Right lobe of liver (tissue), 6 donors: ENCODE measurements around the gene GJD3. TPM values are rescaled to one million over a fixed set of nuclear protein-coding genes. Genes with fewer than 3 reads are reported as not detected.
A peak's percentile ranks its signal among the peaks of the same experiment; 100 is the strongest.

Experiments used
- ATAC-seq, 4 donors: fragments of 200-7000 bp; cut with Tn5 transposase; one replicate each; pipeline ENCODE4 v1.9.1; 2020; ENCODE audit warnings: mild to moderate bottlenecking in 4 of 4, moderate library complexity in 4 of 4
- DNase-seq, 3 donors: peaks; one replicate each; pipeline ENCODE4 v3.0.0-alpha.2; 2020
- H3K27ac ChIP-seq, 3 donors: fragments of 200-600 bp; one replicate each; pipeline ENCODE4 v1.8.0; 2022
- H3K27me3 ChIP-seq, 2 donors: fragments of 200-600 bp; one replicate each; pipeline ENCODE4 v1.8.0; 2022
- H3K36me3 ChIP-seq, 4 donors: fragments of 200-600 bp; sonication (generic) in 1 of 4; one replicate each; pipeline versions ENCODE4 v1.5.1 to v1.8.0; 2017 to 2022; ENCODE audit warnings: control low read depth in 1 of 4
- H3K4me1 ChIP-seq, 4 donors: fragments of 200-600 bp; sonication (generic) in 1 of 4; one replicate each; pipeline versions ENCODE4 v1.5.1 to v1.8.0; 2017 to 2022; ENCODE audit warnings: control low read depth in 1 of 4
- H3K4me3 ChIP-seq, 3 donors: fragments of 200-600 bp; one replicate each; pipeline ENCODE4 v1.8.0; 2022
- H3K9me3 ChIP-seq, 4 donors: fragments of 200-600 bp; sonication (generic) in 1 of 4; one replicate each; pipeline versions ENCODE4 v1.5.1 to v1.8.0; 2017 to 2022; ENCODE audit warnings: control low read depth in 1 of 4
- POLR2A ChIP-seq: fragments of 450-650 bp; IDR thresholded peaks from one replicate; pipeline ENCODE4 v1.6.1; 2017; ENCODE audit warnings: antibody characterized with exemption, mild to moderate bottlenecking
- WGBS: methylation state at CpG from one replicate; pipeline ENCODE4 v1.1.6; 2018; ENCODE audit warnings: low coverage, low lambda C conversion rate; ENCODE audit not compliant: insufficient coverage; ENCODE audit errors: missing lambda C conversion rate; 5-methylcytosine and 5-hydroxymethylcytosine counted together
- intact Hi-C, 2 donors: fragments of 100-400 bp; cut with DNase I; formaldehyde crosslinking; loops; one replicate each; pipeline versions ENCODE4 v1.11.2 to v1.14.1; 2022
- total RNA-seq, 6 experiments: library from RNA; depleted of rRNA in 2 of 6; stranded (reverse); fragments of >200 nt in 2 of 6; fragmentation: NEBNext Ultra II Directional in 3 of 6; extraction: Animal tissue kit (Norgen Biotek cat#: 25700) in 3 of 6; gene quantifications; one replicate each; pipeline versions ENCODE4 v1.1.0 to v1.2.4, GENCODE V29; 2016 to 2023
- TF ChIP-seq, protein P1 (sequence below), 4 donors: fragments of 200-600 bp in 3 of 4; fragments of 450-650 bp in 1 of 4; IDR thresholded peaks; one replicate each; pipeline versions ENCODE4 v1.5.1 to v1.8.0; 2016 to 2022; ENCODE audit warnings: antibody characterized with exemption in 4 of 4, mild to moderate bottlenecking in 2 of 4
- donor health status: DM: no; HTN: yes; CAD: no.
- donor health status: DM: no; HTN: no; CAD: no.
- donor health status: DM: no; HTN: no; CAD: no.
- donor health status: DM: no; HTN: yes; CAD: no.
- donor health status: DM: no; HTN: yes; CAD: no.

Gene GJD3
- total RNA-seq, 6 experiments from 2014 or later = 0.22 to 0.78 (median 0.37) TPM; not detected in 1

- DNase-seq (peak in 1 of 3 donors; percentile 26), ATAC-seq (no peak)
- no peaks in the 10 kb centered on the region for H3K27me3 ChIP-seq
- no CpG with 5 or more reads among the region's 10 CpGs for WGBS
- H3K4me1 ChIP-seq = peaks cover 4 to 100% (median 69%) of the 10 kb centered on the region in 4 donors
- H3K9me3 ChIP-seq = no peaks in the 10 kb centered on the region
- peak overlapping the region in 2 of 3 donors; percentile 0 to 19 for H3K4me3 ChIP-seq
- intact Hi-C loops = no loop called here
- H3K27ac ChIP-seq = peak overlapping the region; percentile 34 to 79 (median 73)
- no peak for TF ChIP-seq POLR2A
- H3K36me3 ChIP-seq = no peaks in the 10 kb centered on the region
Observed at GRCh38 chr17:40330850-40331470, 33.6 kb downstream of the GJD3 start.

- Histone ChIP-seq H3K27ac (peak overlapping the region; percentile 34 to 79 (median 73)), H3K36me3 (no peaks in the 10 kb centered on the region), H3K27me3 (no peaks in the 10 kb centered on the region), H3K9me3 (no peaks in the 10 kb centered on the region), H3K4me1 (peaks cover 7 to 100% (median 72%) of the 10 kb centered on the region in 4 donors), H3K4me3 (peak overlapping the region in 2 of 3 donors; percentile 0 to 19)
- ATAC-seq (peak; percentile 2 to 23 (median 12)), DNase-seq (peak; percentile 89 to 92 (median 92))
- 12% methylated on average over 8 of the region's 11 CpGs for WGBS
- intact Hi-C loops = no loop called here
- TF ChIP-seq, protein P1, sequence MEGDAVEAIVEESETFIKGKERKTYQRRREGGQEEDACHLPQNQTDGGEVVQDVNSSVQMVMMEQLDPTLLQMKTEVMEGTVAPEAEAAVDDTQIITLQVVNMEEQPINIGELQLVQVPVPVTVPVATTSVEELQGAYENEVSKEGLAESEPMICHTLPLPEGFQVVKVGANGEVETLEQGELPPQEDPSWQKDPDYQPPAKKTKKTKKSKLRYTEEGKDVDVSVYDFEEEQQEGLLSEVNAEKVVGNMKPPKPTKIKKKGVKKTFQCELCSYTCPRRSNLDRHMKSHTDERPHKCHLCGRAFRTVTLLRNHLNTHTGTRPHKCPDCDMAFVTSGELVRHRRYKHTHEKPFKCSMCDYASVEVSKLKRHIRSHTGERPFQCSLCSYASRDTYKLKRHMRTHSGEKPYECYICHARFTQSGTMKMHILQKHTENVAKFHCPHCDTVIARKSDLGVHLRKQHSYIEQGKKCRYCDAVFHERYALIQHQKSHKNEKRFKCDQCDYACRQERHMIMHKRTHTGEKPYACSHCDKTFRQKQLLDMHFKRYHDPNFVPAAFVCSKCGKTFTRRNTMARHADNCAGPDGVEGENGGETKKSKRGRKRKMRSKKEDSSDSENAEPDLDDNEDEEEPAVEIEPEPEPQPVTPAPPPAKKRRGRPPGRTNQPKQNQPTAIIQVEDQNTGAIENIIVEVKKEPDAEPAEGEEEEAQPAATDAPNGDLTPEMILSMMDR (IDR thresholded peaks at IDR 0.05) = no peak
- no peak for TF ChIP-seq POLR2A
Observed at GRCh38 chr17:40329839-40330794, 34.4 kb downstream of the GJD3 start.

- Histone ChIP-seq H3K4me3 (no peak overlapping the region), H3K27me3 (no peaks in the 10 kb centered on the region), H3K9me3 (no peaks in the 10 kb centered on the region), H3K4me1 (peaks cover 5 to 91% (median 66%) of the 10 kb centered on the region in 4 donors), H3K27ac (peak overlapping the region in 1 of 3 donors; percentile 86), H3K36me3 (no peaks in the 10 kb centered on the region)
- TF ChIP-seq, protein P1 (IDR thresholded peaks at IDR 0.05) = no peak
- no peak for TF ChIP-seq POLR2A
- intact Hi-C loops = no loop called here
- DNase-seq = no peak
- 76% methylated on average over 2 of the region's 2 CpGs for WGBS
- ATAC-seq = no peak
Observed at GRCh38 chr17:40328386-40328766, 36.2 kb downstream of the GJD3 start.

DNA sequence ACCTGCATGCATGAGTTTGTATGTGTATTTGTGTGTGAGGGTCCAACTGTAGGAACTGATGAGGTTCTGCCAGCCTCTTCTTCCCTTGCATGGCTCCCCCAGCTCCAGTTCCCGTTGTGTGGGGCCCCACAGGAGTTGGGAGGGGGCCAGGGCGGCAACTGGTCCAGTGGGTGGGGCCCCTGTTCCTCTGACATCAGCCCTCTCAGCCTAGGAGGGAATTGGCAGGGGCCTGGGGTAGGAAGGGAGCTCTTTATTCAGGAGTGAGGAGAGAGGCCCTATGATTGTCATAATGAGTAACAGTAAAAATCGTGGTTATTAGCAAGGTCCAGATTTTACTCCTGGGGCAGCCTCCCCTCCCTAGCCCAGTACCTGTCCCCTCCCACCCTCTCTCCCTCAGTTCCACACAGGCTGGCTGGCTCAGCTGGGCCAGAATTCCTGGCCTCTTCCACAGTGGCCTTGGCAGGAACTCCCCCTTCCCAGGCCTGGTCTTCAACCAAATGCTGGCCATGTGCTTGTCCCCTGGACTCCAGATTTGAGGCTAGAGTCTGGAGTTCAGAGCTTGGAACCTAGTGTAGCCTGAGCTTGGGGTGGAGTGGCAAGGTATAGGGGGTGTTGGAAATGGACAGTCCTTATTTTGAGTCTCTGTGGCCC lies 36.7 kb downstream of the GJD3 start:
- 0% methylated on average over 3 of the region's 3 CpGs for WGBS
- Histone ChIP-seq H3K9me3 (no peaks in the 10 kb centered on the region), H3K4me1 (peaks cover 5 to 90% (median 65%) of the 10 kb centered on the region in 4 donors), H3K36me3 (no peaks in the 10 kb centered on the region), H3K4me3 (peak overlapping the region in 1 of 3 donors; percentile 31), H3K27ac (peak overlapping the region in 2 of 3 donors; percentile 86 to 87), H3K27me3 (no peaks in the 10 kb centered on the region)
- peak in 1 of 3 donors; percentile 48 for DNase-seq
- no peak for TF ChIP-seq POLR2A
- TF ChIP-seq, protein P1 (IDR thresholded peaks at IDR 0.05) = no peak
- ATAC-seq = no peak
- intact Hi-C loops = no loop called here
